HCT116 (cell line): Measurements from ENCODE around the gene PAEP. TPM values are rescaled to one million over a fixed set of nuclear protein-coding genes. Genes with fewer than 3 reads are reported as not detected.

Experiments
- ATAC-seq: fragments of 200-7000 bp; cut with Tn5 transposase; 2 replicates; pipeline ENCODE4 v1.9.1; 2020; ENCODE audit warnings: mild to moderate bottlenecking, moderate library complexity
- BruUV-seq: library from RNA; stranded (reverse); fragments of 400-500 nt; replicated peaks from 2 replicates; lab custom pipeline; 2021; lab: Mats Ljungman, UMichigan
- CTCF ChIA-PET: fragments of 300-600 bp; sonication (Branson Sonifier 250); formaldehyde crosslinking; loops from one replicate; lab custom pipeline; 2021; ENCODE audit warnings: antibody characterized with exemption; lab: Charles Lee
- POLR2A ChIA-PET: fragments of 300-600, 350-600 bp; sonication (Branson Sonifier 250); formaldehyde crosslinking; loops from one replicate; lab custom pipeline; 2021; ENCODE audit warnings: antibody characterized with exemption; lab: Charles Lee
- RAD21 ChIA-PET, 2 experiments: fragments of 300-600 bp; sonication (Branson Sonifier 250); formaldehyde crosslinking; loops; one replicate each; lab custom pipeline; 2023; ENCODE audit warnings: low total read pairs in 2 of 2; ENCODE audit not compliant: uncharacterized antibody in 2 of 2, unreplicated experiment in 2 of 2, low non-redundant PET in 1 of 2; lab: Charles Lee
- DNase-seq: peaks from one replicate; pipeline ENCODE4 v3.0.0-alpha.2; 2010; ENCODE audit warnings: low read depth, low spot score
- H2AFZ ChIP-seq: fragments of 200-600 bp; shearing (Covaris generic), sonication (generic); 2 replicates; pipeline ENCODE4 v1.6.1; 2017; ENCODE audit warnings: low read depth, mixed run types, mixed read lengths, antibody characterized with exemption, low read length; ENCODE audit not compliant: poor library complexity, severe bottlenecking
- H3K27ac ChIP-seq: 2 replicates; pipeline ENCODE4 v1.5.1; 2012; ENCODE audit warnings: low read depth, low read length
- H3K27me3 ChIP-seq: fragments of 200-600 bp; sonication (generic); 2 replicates; pipeline ENCODE4 v1.6.1; 2016; ENCODE audit warnings: mixed run types, low read length, mixed read lengths; ENCODE audit not compliant: insufficient read depth
- H3K36me3 ChIP-seq, 2 experiments: fragments of 200-500 bp in 1 of 2; fragments of 200-600 bp in 1 of 2; sonication (Bioruptor generic) in 1 of 2; sonication (generic) in 1 of 2; 2 replicates each; pipeline versions ENCODE4 v1.5.1 to v1.6.1; 2014 to 2016; ENCODE audit warnings: low read length in 2 of 2, inconsistent platforms in 1 of 2, mixed read lengths in 1 of 2, mixed run types in 1 of 2; ENCODE audit not compliant: insufficient read depth in 2 of 2, control insufficient read depth in 1 of 2
- H3K4me1 ChIP-seq, 2 experiments: fragments of 200-600 bp in 1 of 2; sonication (generic) in 1 of 2; 2 replicates each; pipeline versions ENCODE4 v1.5.1 to v1.6.1; 2012 to 2017; ENCODE audit warnings: low read length in 2 of 2, inconsistent platforms in 1 of 2, mild to moderate bottlenecking in 1 of 2, mixed read lengths in 1 of 2, mixed run types in 1 of 2, moderate library complexity in 1 of 2; ENCODE audit not compliant: insufficient read depth in 2 of 2, control insufficient read depth in 1 of 2
- H3K4me2 ChIP-seq: fragments of 200-600 bp; sonication (generic); 2 replicates; pipeline ENCODE4 v1.6.1; 2017; ENCODE audit warnings: mixed run types, low read length, mixed read lengths
- H3K4me3 ChIP-seq, 2 experiments: fragments of 200-600 bp in 1 of 2; sonication (generic) in 1 of 2; replicated peaks in 1 of 2; 2 replicates each; pipeline ENCODE4 v1.5.1; 2011 to 2016; ENCODE audit warnings: low read length in 2 of 2, control low read depth in 1 of 2, low read depth in 1 of 2, mild to moderate bottlenecking in 1 of 2, mixed read lengths in 1 of 2, mixed run types in 1 of 2
- H3K79me2 ChIP-seq: fragments of 200-600 bp; sonication (generic); 2 replicates; pipeline ENCODE4 v1.6.1; 2017; ENCODE audit warnings: mild to moderate bottlenecking, mixed run types, low read length, moderate library complexity, mixed read lengths; ENCODE audit not compliant: insufficient read depth
- H3K9ac ChIP-seq: fragments of 200-600 bp; sonication (generic); 2 replicates; pipeline ENCODE4 v1.6.1; 2016; ENCODE audit warnings: low read length, mixed read lengths
- H3K9me2 ChIP-seq: fragments of 200-600 bp; sonication (generic), shearing (Covaris generic); 2 replicates; pipeline ENCODE4 v1.6.1; 2017; ENCODE audit warnings: mixed run types, mild to moderate bottlenecking, moderate library complexity; ENCODE audit not compliant: insufficient read depth
- H3K9me3 ChIP-seq, 2 experiments: fragments of 200-500 bp in 1 of 2; fragments of 200-600 bp in 1 of 2; sonication (Bioruptor generic) in 1 of 2; sonication (generic) in 1 of 2; 2 replicates each; pipeline ENCODE4 v1.6.1; 2014 to 2017; ENCODE audit warnings: low read length in 2 of 2, mixed read lengths in 2 of 2, inconsistent platforms in 1 of 2, low read depth in 1 of 2, mild to moderate bottlenecking in 1 of 2, mixed run types in 1 of 2, moderate library complexity in 1 of 2; ENCODE audit not compliant: control insufficient read depth in 1 of 2, insufficient read depth in 1 of 2
- H4K20me1 ChIP-seq: fragments of 200-600 bp; sonication (generic), shearing (Covaris generic); 2 replicates; pipeline ENCODE4 v1.6.1; 2017; ENCODE audit warnings: mixed run types, mild to moderate bottlenecking, moderate library complexity; ENCODE audit not compliant: insufficient read depth
- CBX3 ChIP-seq: IDR thresholded peaks from 2 replicates; pipeline ENCODE4 v1.6.1; 2012; ENCODE audit warnings: low read depth
- EZH2 ChIP-seq: fragments of 200-600 bp; sonication (generic); IDR thresholded peaks from 2 replicates; pipeline ENCODE4 v1.6.1; 2017; ENCODE audit warnings: antibody characterized with exemption, mixed run types
- EZH2phosphoT487 ChIP-seq: fragments of 200-600 bp; IDR thresholded peaks from 2 replicates; pipeline ENCODE4 v1.6.1; 2018; ENCODE audit warnings: antibody characterized with exemption, borderline replicate concordance
- FOSL1 ChIP-seq: IDR thresholded peaks from 2 replicates; pipeline ENCODE4 v1.6.1; 2012; ENCODE audit warnings: low read depth
- RAD21 ChIP-seq: IDR thresholded peaks from 2 replicates; pipeline ENCODE4 v1.6.1; 2012; ENCODE audit warnings: low read depth, mild to moderate bottlenecking
- REST ChIP-seq: IDR thresholded peaks from 2 replicates; pipeline ENCODE4 v1.6.1; 2012; ENCODE audit warnings: low read depth
- SP1 ChIP-seq: IDR thresholded peaks from 2 replicates; pipeline ENCODE4 v1.6.1; 2012; ENCODE audit warnings: low read depth
- TCF7L2 ChIP-seq: IDR thresholded peaks from 2 replicates; pipeline ENCODE4 v1.7.0; 2011; ENCODE audit warnings: borderline replicate concordance, inconsistent platforms; ENCODE audit not compliant: insufficient read depth, insufficient read length; ENCODE audit errors: extremely low read depth
- YY1 ChIP-seq: IDR thresholded peaks from 2 replicates; pipeline ENCODE4 v1.6.1; 2011; ENCODE audit warnings: low read length, low read depth, moderate library complexity, mild to moderate bottlenecking; ENCODE audit not compliant: insufficient replicate concordance; ENCODE audit errors: extremely low read depth
- ZFX ChIP-seq: fragments of 450-650 bp; IDR thresholded peaks from 2 replicates; pipeline ENCODE4 v1.6.1; 2017
- ZNF274 ChIP-seq: fragments of 200-500 bp; sonication (Bioruptor generic); IDR thresholded peaks from 2 replicates; pipeline ENCODE4 v1.6.1; 2014; ENCODE audit warnings: mild to moderate bottlenecking, low read depth, low read length, inconsistent platforms
- intact Hi-C: fragments of 100-400 bp; cut with micrococcal nuclease; formaldehyde crosslinking; loops from 2 replicates; pipeline ENCODE4 v1.10.0; 2022
- total RNA-seq: library from RNA; stranded (reverse); gene quantifications from one replicate; pipeline ENCODE4 v1.2.1, GENCODE V29; 2021; ENCODE audit not compliant: unreplicated experiment
- TF ChIP-seq, protein P1 (sequence below): IDR thresholded peaks from 2 replicates; pipeline ENCODE4 v1.6.1; 2012
- TF ChIP-seq, protein P2 (sequence below): IDR thresholded peaks from 2 replicates; pipeline ENCODE4 v1.6.1; 2011; ENCODE audit warnings: mild to moderate bottlenecking, low read length, moderate library complexity; ENCODE audit not compliant: insufficient replicate concordance; ENCODE audit errors: extremely low read depth

Gene PAEP
- total RNA-seq, 1 experiment from 2014 or later, result not detected

DNA sequence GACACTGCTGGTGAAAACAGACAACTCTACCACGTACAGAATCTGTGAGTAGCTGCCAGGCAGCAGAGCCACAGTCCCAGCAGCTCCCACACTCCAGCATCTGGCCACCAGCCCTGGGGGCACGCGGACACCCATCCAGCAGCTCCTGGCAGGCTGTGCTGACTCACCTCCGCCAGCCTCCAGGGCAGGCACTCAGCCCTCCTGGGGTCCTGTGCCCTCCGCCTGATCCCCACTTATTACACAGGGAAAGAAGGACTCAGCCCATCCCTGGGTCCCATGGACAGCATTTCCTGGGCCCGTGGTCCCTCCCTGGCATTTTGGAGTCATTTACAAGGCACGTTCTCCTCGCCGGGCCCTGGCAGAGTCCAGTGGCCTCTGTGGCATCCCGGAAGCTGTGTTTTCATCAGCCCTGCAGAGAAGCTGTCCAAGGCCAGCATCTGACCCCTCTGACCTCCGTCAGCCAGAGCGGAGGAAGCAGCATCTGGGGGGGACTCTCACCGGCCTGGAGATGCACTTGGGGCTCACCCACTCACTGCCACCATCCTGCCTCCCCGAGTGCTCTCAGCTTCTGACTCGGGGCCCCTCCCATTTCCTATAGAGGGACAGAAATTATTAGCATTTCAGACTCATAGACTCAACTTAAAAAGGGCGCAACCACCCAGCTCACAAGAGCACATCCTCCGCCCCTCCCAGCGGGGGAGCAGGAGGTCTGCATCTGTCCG, 21.6 kb downstream of the PAEP start:
- Histone ChIP-seq H3K79me2 (no peaks in the 10 kb centered on the region), H2AFZ (no peak overlapping the region), H4K20me1 (no peaks in the 10 kb centered on the region), H3K27me3 (peaks cover 6% of the 10 kb centered on the region; the same call in 1 of the 2 replicates), H3K9me2 (no peaks in the 10 kb centered on the region), H3K9ac (no peak overlapping the region), H3K9me3 (no peaks in the 10 kb centered on the region), H3K27ac (no peak overlapping the region), H3K4me3 (no peak overlapping the region), H3K4me1 (no peaks in the 10 kb centered on the region), H3K36me3 (no peaks in the 10 kb centered on the region), H3K4me2 (no peak overlapping the region)
- no TSS peak for BruUV-seq
- TF ChIP-seq TCF7L2, result no peak
- TF ChIP-seq, protein P1, sequence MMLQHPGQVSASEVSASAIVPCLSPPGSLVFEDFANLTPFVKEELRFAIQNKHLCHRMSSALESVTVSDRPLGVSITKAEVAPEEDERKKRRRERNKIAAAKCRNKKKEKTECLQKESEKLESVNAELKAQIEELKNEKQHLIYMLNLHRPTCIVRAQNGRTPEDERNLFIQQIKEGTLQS, result no peak
- no peak for TF ChIP-seq RAD21
- TF ChIP-seq ZFX, result no peak
- TF ChIP-seq CBX3, result no peak
- TF ChIP-seq FOSL1, result no peak
- TF ChIP-seq EZH2, result no peak
- no peak for TF ChIP-seq YY1
- no peak for TF ChIP-seq ZNF274
- TF ChIP-seq SP1, result no peak
- TF ChIP-seq, protein P2, sequence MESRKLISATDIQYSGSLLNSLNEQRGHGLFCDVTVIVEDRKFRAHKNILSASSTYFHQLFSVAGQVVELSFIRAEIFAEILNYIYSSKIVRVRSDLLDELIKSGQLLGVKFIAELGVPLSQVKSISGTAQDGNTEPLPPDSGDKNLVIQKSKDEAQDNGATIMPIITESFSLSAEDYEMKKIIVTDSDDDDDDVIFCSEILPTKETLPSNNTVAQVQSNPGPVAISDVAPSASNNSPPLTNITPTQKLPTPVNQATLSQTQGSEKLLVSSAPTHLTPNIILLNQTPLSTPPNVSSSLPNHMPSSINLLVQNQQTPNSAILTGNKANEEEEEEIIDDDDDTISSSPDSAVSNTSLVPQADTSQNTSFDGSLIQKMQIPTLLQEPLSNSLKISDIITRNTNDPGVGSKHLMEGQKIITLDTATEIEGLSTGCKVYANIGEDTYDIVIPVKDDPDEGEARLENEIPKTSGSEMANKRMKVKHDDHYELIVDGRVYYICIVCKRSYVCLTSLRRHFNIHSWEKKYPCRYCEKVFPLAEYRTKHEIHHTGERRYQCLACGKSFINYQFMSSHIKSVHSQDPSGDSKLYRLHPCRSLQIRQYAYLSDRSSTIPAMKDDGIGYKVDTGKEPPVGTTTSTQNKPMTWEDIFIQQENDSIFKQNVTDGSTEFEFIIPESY, result no peak
- TF ChIP-seq EZH2phosphoT487, result no peak
- no peak for TF ChIP-seq REST
- ATAC-seq, result no peak
- ChIA-PET POLR2A (no interaction called here), CTCF (no interaction called here), RAD21 (no interaction called here)
- DNase-seq, result no peak
- intact Hi-C loops, result no loop called here
